ENCODE data around the gene FTSJ1.

FTSJ1 gene

GRCh38 chrX:48471504-48471903 is 4.5 kb upstream of the FTSJ1 start:
- DNase-seq, result no peak

GRCh38 chrX:48472225-48472624 is 3.8 kb upstream of the FTSJ1 start:
- DNase-seq, result no peak

- DNase-seq, result no peak
Measured at GRCh38 chrX:48472851-48473703, 2.9 kb upstream of the FTSJ1 start.

GRCh38 chrX:48473704-48473990 is 2.4 kb upstream of the FTSJ1 start:
- no peak for DNase-seq

GRCh38 chrX:48474127-48474526 is 1.9 kb upstream of the FTSJ1 start:
- no peak for DNase-seq

- no peak for DNase-seq
Measured at GRCh38 chrX:48474581-48474980, 1.4 kb upstream of the FTSJ1 start.

GRCh38 chrX:48475296-48475695 is 703 bp upstream of the FTSJ1 start:
- no peak for DNase-seq

GRCh38 chrX:48476919-48477318 is 920 bp downstream of the FTSJ1 start:
- DNase-seq, result no peak

GRCh38 chrX:48477960-48478755 is 2.2 kb downstream of the FTSJ1 start:
- DNase-seq, result no peak

- DNase-seq, result no peak
Measured at GRCh38 chrX:48478806-48479205, 2.8 kb downstream of the FTSJ1 start.

- no peak for DNase-seq
Measured at GRCh38 chrX:48480142-48480541, 4.1 kb downstream of the FTSJ1 start.

GRCh38 chrX:48480583-48480982 is 4.6 kb downstream of the FTSJ1 start:
- DNase-seq, result no peak

GRCh38 chrX:48482526-48482925 is 6.5 kb downstream of the FTSJ1 start:
- DNase-seq, result no peak

- DNase-seq, result no peak
Measured at GRCh38 chrX:48487362-48487798, 11.4 kb downstream of the FTSJ1 start.

- no peak for DNase-seq
Measured at GRCh38 chrX:48488034-48488433, 12.0 kb downstream of the FTSJ1 start.

GRCh38 chrX:48489296-48489695 is 13.3 kb downstream of the FTSJ1 start:
- DNase-seq, result no peak

- DNase-seq, result no peak
Measured at GRCh38 chrX:48489892-48490291, 13.9 kb downstream of the FTSJ1 start.

GRCh38 chrX:48490661-48491060 is 14.7 kb downstream of the FTSJ1 start:
- no peak for DNase-seq

- DNase-seq, result no peak
Measured at GRCh38 chrX:48491809-48492208, 15.8 kb downstream of the FTSJ1 start.

GRCh38 chrX:48492293-48492910 is 16.4 kb downstream of the FTSJ1 start:
- DNase-seq, result no peak

GRCh38 chrX:48493890-48494364 is 17.9 kb downstream of the FTSJ1 start:
- DNase-seq, result no peak

GRCh38 chrX:48496660-48497059 is 20.7 kb downstream of the FTSJ1 start:
- no peak for DNase-seq

GRCh38 chrX:48497871-48498270 is 21.9 kb downstream of the FTSJ1 start:
- DNase-seq, result no peak

GRCh38 chrX:48498374-48498809 is 22.4 kb downstream of the FTSJ1 start:
- no peak for DNase-seq
